ENCODE measurements around the gene BNC2. TPM values are rescaled to one million over a fixed set of nuclear protein-coding genes. Genes with fewer than 3 reads are reported as not detected.

BNC2 gene
- total RNA-seq, 2 donors from 2014 or later, result 2.1 to 20.0 TPM

- intact Hi-C loops (cut with DNase I), result no loop called here
- H3K27ac ChIP-seq, result no peak overlapping the region
Observed at GRCh38 chr9:16823906-16824305, 46.6 kb downstream of the BNC2 start.

GRCh38 chr9:16821344-16821743, 49.1 kb downstream of the BNC2 start:
- Histone ChIP-seq H3K9me3 (no peaks in the 10 kb centered on the region), H3K27ac (no peak overlapping the region), H3K9ac (ENCODE audit: low read depth in 2 of 2, low read length in 2 of 2) (no peak overlapping the region), H3K4me3 (no peak overlapping the region), H3K4me1 (no peaks in the 10 kb centered on the region), H3K36me3 (no peaks in the 10 kb centered on the region), H3K27me3 (no peaks in the 10 kb centered on the region)
- TF ChIP-seq CTCF (IDR thresholded peaks at IDR 0.05), result no peak
- intact Hi-C loops (cut with DNase I), result no loop called here
- DNase-seq, result no peak

More at GRCh38 chr9:16823906-16824305, 46.6 kb downstream of the BNC2 start:
- Histone ChIP-seq H3K4me3 (no peak overlapping the region), H3K36me3 (no peaks in the 10 kb centered on the region), H3K9ac (ENCODE audit: low read depth in 2 of 2, low read length in 2 of 2) (no peak overlapping the region), H3K27me3 (no peaks in the 10 kb centered on the region), H3K9me3 (no peaks in the 10 kb centered on the region), H3K4me1 (no peaks in the 10 kb centered on the region)
- TF ChIP-seq CTCF (IDR thresholded peaks at IDR 0.05), result no peak
- DNase-seq, result no peak

GRCh38 chr9:16817514-16817913, 53.0 kb downstream of the BNC2 start:
- Histone ChIP-seq H3K9ac (ENCODE audit: low read depth in 2 of 2, low read length in 2 of 2) (no peak overlapping the region), H3K4me3 (no peak overlapping the region), H3K27me3 (no peaks in the 10 kb centered on the region), H3K4me1 (no peaks in the 10 kb centered on the region), H3K27ac (no peak overlapping the region), H3K9me3 (no peaks in the 10 kb centered on the region), H3K36me3 (no peaks in the 10 kb centered on the region)
- intact Hi-C loops (cut with DNase I), result no loop called here
- no peak for TF ChIP-seq CTCF (IDR thresholded peaks at IDR 0.05)
- DNase-seq, result no peak

- Histone ChIP-seq H3K27ac (no peak overlapping the region), H3K9me3 (no peaks in the 10 kb centered on the region), H3K36me3 (no peaks in the 10 kb centered on the region), H3K4me3 (no peak overlapping the region), H3K4me1 (no peaks in the 10 kb centered on the region), H3K27me3 (no peaks in the 10 kb centered on the region), H3K9ac (ENCODE audit: low read depth in 2 of 2, low read length in 2 of 2) (no peak overlapping the region)
- no peak for DNase-seq
- intact Hi-C loops (cut with DNase I), result no loop called here
- TF ChIP-seq CTCF (IDR thresholded peaks at IDR 0.05), result no peak
Observed at GRCh38 chr9:16817002-16817401, 53.5 kb downstream of the BNC2 start.

- H3K4me1 ChIP-seq, result no peaks in the 10 kb centered on the region
Observed at GRCh38 chr9:16816011-16816410, 54.5 kb downstream of the BNC2 start.

More at GRCh38 chr9:16816011-16816410, 54.5 kb downstream of the BNC2 start:
- Histone ChIP-seq H3K9ac (ENCODE audit: low read depth in 2 of 2, low read length in 2 of 2) (no peak overlapping the region), H3K36me3 (no peaks in the 10 kb centered on the region), H3K4me3 (no peak overlapping the region), H3K9me3 (no peaks in the 10 kb centered on the region), H3K27me3 (no peaks in the 10 kb centered on the region), H3K27ac (no peak overlapping the region)
- DNase-seq, result no peak
- TF ChIP-seq CTCF (IDR thresholded peaks at IDR 0.05), result no peak
- intact Hi-C loops (cut with DNase I), result no loop called here

Data from colonic mucosa (tissue), 4 donors.